ENCODE data around the gene ZNF692.

ZNF692 gene, protein sequence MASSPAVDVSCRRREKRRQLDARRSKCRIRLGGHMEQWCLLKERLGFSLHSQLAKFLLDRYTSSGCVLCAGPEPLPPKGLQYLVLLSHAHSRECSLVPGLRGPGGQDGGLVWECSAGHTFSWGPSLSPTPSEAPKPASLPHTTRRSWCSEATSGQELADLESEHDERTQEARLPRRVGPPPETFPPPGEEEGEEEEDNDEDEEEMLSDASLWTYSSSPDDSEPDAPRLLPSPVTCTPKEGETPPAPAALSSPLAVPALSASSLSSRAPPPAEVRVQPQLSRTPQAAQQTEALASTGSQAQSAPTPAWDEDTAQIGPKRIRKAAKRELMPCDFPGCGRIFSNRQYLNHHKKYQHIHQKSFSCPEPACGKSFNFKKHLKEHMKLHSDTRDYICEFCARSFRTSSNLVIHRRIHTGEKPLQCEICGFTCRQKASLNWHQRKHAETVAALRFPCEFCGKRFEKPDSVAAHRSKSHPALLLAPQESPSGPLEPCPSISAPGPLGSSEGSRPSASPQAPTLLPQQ

GRCh38 chr1:248858891-248859889 lies at the start of gene ZNF692:
Gene ZNF692, minus strand, starts transcription at chr1:248859085. Its CDS starts 776 bp downstream, at chr1:248858309.
- peak within 1 kb of the TSS; percentile 85 for H3K4me3 ChIP-seq (ENCODE audit: low read depth, low read length)
- no peak for TF ChIP-seq CTCF (IDR thresholded peaks at IDR 0.05; ENCODE audit: borderline replicate concordance, insufficient read depth, low read depth, low read length)

DNA sequence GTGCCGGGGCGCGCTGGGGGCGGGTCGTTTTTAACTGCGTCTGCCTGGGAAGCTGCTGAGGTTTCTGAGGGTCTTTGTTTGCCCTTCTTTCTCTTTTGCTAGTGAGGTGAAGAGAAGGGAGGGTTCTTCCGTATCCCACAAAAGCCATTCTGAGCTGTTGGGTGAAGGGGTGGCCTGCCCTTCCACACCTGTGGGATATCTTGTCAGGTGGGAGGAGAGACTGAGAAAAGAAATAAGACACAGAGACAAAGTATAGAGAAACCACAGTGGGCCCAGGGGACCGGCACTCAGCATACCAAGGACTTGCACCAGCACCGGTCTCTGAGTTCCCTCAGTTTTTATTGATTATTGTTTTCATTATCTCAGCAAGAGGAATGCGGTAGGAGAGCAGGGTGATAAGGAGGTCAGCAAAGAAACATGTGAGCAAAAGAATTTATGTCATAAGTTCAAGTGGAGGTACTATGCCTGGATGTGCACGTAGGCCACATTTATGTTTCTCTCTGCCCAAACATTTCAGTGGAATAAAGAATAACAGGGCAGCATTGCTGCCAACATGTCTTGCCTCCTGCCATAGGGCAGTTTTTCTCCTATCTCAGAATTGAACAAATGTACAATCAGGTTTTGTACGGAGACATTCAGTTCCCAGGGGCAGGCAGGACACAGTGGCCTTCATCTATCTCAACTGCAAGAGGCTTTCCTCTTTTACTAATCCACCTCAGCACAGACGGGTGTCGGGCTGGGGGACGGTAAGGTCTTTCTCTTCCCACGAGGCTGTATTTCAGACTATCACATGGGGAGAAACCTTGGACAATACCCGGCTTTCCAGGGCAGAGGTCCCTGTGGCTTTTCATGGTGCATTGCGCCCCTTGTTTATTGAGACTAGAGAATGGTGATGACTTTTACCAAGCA lies 48.1 kb upstream of the ZNF692 start:
- H3K4me3 ChIP-seq (ENCODE audit: low read depth, low read length): peak overlapping the region; percentile 70
- no peak for TF ChIP-seq CTCF (IDR thresholded peaks at IDR 0.05; ENCODE audit: borderline replicate concordance, insufficient read depth, low read depth, low read length)

DNA sequence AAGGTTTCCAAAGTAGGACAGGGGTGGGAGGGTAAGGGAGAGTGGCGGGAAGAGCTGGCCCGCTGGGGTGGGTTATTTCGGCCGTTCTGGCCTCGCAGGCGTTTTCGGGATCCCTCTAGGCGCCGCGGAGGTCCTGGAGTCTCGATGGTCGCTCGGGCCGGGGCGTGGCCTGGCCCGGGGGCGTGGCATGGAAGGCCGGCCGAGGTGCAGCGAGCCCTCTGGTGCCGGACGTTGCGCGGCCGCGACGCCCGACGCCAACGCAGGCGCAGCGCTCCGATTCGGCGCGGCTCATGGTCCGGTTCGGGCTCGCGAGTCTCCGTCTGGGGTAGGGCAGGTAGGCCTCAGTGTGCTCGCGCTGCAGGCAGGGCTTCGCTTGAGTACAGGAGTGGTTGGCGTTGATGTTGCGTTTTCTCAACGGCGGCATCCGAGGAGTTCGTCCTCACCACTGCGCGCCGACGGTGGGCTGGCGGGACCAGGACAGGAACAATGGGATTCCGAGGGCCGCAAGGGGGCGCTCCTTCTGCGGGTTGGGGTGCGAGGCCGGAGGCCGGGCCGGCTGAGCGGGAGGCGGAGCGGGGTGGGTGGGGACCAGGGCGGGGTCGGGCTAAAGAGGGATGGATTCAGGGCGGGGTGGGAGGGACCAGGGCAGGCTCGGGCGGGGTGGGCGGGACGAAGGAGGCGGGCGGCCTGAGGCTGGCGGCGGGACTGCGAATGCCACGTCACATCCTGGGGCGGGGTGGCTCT lies 47.3 kb upstream of the ZNF692 start, which contains the start of gene PGBD2:
TSS of gene PGBD2 (plus strand) at position 227 of the 744 bp plus-strand sequence. CDS start 7,628 bp downstream, outside the sequence.
- TF ChIP-seq CTCF (IDR thresholded peaks at IDR 0.05; ENCODE audit: borderline replicate concordance, insufficient read depth, low read depth, low read length): peak; percentile 82
- peak within 1 kb of the TSS; percentile 93 for H3K4me3 ChIP-seq (ENCODE audit: low read depth, low read length)

DNA sequence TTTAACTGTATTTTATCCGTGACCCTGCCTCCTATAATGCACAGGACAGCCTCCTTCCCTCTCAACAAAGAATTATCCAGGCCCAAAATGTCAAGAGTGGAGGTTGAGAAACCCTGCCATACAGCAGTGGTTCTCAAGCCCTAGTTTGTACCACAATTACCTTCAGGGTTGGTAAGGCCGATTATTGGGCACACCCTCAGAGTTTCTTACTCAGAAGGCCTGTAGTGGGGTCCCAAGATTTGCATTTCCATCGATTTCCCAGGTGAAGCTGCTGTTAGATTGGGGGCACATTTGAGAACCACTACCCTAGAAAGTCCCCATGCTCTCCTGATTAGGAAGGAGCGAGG lies 46.8 kb upstream of the ZNF692 start:
- TF ChIP-seq CTCF (IDR thresholded peaks at IDR 0.05; ENCODE audit: borderline replicate concordance, insufficient read depth, low read depth, low read length): no peak

GRCh38 chr1:248904437-248905216 lies 45.7 kb upstream of the ZNF692 start:
- TF ChIP-seq CTCF (IDR thresholded peaks at IDR 0.05; ENCODE audit: borderline replicate concordance, insufficient read depth, low read depth, low read length): no peak

More for the DNA sequence above, 46.8 kb upstream of the ZNF692 start:
- H3K4me3 ChIP-seq (ENCODE audit: low read depth, low read length): peak overlapping the region; percentile 93

More at GRCh38 chr1:248904437-248905216, 45.7 kb upstream of the ZNF692 start:
- H3K4me3 ChIP-seq (ENCODE audit: low read depth, low read length): no peak overlapping the region

Data from GM12875 (cell line).